ES-I3 (cell line): ENCODE results near the gene SPATA31E1.

Experiments
- H3K36me3 ChIP-seq: 2 replicates; pipeline ENCODE4 v1.6.1; 2013; ENCODE audit warnings: mild to moderate bottlenecking, low read length, control low read depth, moderate library complexity; ENCODE audit not compliant: insufficient read depth
- H3K4me1 ChIP-seq: 2 replicates; pipeline ENCODE4 v1.6.1; 2013; ENCODE audit warnings: mild to moderate bottlenecking, control low read depth, low read length; ENCODE audit not compliant: insufficient read depth
- H3K9ac ChIP-seq: 2 replicates; pipeline ENCODE4 v1.6.1; 2013; ENCODE audit warnings: low read depth, mild to moderate bottlenecking, low read length, moderate library complexity
- H3K9me3 ChIP-seq: 2 replicates; pipeline ENCODE4 v1.6.1; 2013; ENCODE audit warnings: mild to moderate bottlenecking, low read length, moderate library complexity; ENCODE audit not compliant: control insufficient read depth, insufficient read depth

Gene SPATA31E1

DNA sequence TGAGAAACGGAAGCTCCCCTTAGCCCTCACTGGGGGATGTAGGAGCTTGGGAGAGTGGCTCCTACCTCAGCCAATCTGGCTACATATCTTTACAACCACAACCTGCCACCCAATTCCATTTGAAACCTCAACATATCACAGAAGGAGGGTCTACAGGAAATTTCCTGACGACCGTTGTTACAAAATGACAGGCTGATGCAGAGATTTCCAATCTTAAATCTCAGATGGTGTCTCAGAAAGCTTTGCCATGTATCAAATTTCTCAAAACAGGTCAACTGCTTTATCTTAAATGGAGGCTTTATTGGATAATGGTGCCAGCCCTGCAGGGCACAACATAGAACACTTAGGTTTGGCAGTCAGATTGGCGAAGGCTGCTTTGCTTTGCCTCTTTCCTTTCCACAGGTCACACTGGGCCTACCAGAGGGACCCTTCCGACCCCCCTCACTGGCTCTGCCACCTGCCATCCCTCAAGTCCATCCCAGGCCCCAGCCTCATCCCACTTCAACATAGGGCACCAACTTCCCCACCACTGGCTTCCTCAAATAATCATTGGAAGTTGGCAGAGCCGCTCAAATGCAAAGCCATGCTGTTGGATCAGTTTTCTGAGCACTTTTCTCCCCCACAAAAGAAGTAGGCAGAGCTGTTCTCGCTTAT lies 11.1 kb upstream of the SPATA31E1 start:
- H3K9ac ChIP-seq, result no peak overlapping the region
- no peaks in the 10 kb centered on the region for H3K36me3 ChIP-seq
- H3K9me3 ChIP-seq, result no peaks in the 10 kb centered on the region
- peaks cover 9% of the 10 kb centered on the region for H3K4me1 ChIP-seq

DNA sequence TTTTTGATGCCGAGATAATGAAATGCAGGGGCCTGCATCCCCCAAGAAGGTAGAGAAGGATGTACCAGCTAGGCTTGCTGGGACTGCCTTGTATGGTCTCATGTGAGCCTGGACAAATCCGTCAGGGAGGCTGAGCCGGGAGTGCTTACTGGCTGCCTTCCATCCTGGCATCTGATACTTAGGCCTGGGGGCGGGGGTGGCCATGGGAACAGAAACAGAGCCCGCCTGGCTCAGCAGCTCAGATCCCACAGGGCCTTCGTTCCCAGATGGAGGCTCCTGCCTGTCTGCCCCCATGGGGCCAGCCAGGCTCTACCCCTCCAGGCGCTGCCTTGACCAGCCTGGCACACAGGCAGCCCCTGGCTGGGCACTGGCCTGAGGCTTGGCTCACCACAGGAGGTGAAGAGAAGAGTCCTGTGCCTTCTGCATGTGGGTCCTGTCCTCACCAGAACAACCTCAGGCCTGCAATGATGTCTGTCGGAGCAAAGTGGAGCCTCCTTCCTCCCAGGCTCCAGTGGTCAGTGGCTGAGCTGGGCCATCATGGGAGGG lies 10.5 kb upstream of the SPATA31E1 start:
- Histone ChIP-seq H3K9me3 (no peaks in the 10 kb centered on the region; the same call in 1 of the 2 replicates), H3K4me1 (peaks cover 9% of the 10 kb centered on the region), H3K36me3 (no peaks in the 10 kb centered on the region), H3K9ac (no peak overlapping the region)

DNA sequence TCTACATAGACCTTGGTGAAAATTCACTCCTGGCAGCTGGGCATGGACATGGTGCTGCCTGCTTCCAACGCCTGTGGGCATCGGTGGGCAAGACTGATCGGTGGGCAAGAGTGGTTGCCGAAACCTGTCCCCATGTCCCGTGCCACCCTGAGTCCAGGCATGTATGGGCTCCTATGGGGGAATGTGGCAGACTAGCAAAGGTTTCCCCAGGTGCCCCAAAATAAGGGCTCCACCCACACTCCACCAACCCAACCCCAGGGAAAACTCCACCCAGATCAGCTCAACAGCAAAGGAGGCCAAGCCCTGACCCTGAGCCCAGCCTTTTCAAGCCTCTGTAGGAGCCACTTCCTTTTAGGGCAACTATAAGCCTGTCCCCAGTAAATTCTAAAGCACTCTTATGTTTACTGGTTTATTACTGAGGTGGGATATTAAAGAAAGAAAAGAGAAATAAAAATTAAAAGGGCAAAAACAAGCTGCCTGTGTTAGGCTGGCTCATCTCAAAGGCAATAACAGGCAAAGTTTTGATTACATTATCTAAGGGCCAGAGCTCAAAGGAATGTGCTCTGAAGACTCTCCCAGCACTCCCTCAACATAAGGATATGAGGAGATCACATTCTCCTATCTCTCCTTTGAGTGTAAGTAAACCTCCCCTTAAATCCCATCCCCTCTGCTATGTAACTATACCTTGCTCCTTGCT lies 8.9 kb upstream of the SPATA31E1 start:
- H3K9me3 ChIP-seq, result no peaks in the 10 kb centered on the region; the same call in 1 of the 2 replicates
- peaks cover 15% of the 10 kb centered on the region for H3K4me1 ChIP-seq
- no peaks in the 10 kb centered on the region for H3K36me3 ChIP-seq
- H3K9ac ChIP-seq, result no peak overlapping the region

DNA sequence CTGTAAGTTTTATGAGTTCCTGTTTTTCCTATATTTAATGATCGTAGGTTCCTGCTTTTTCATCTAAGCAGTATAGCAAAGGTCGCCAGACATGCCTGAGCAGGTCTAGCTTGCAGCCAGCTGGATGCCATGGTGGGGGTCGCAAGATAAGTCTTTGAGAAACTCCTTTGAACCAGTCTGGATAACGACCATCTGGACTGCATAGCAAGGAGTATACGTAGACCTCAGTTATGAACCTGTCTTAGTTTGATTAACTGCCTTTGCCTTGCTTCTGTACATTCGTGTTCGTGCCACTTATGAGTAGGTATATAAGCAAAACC lies 8.4 kb upstream of the SPATA31E1 start:
- H3K9ac ChIP-seq, result no peak overlapping the region
- H3K9me3 ChIP-seq, result no peaks in the 10 kb centered on the region; the same call in 1 of the 2 replicates
- H3K36me3 ChIP-seq, result no peaks in the 10 kb centered on the region
- peaks cover 18% of the 10 kb centered on the region for H3K4me1 ChIP-seq

DNA sequence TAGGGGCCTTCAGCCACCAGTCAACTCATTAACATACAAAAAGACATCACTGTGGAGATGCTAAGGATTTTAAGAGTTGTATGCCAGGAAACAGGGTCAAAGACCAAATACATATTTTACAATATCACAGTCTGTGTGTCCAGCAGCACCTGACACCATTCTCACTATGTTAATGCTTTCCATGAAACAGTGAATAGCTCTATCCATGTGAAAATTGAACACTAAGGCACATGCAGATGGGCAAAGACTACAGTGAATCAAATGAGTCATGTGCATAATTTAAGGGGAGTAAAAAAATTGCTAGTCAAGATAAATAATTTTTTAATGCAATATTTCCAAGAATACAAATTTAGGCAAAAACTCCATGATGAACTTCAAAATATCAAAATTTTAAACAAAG lies 7.6 kb upstream of the SPATA31E1 start:
- peaks cover 18% of the 10 kb centered on the region for H3K4me1 ChIP-seq
- H3K36me3 ChIP-seq, result no peaks in the 10 kb centered on the region
- H3K9ac ChIP-seq, result no peak overlapping the region
- no peaks in the 10 kb centered on the region; the same call in 1 of the 2 replicates for H3K9me3 ChIP-seq

DNA sequence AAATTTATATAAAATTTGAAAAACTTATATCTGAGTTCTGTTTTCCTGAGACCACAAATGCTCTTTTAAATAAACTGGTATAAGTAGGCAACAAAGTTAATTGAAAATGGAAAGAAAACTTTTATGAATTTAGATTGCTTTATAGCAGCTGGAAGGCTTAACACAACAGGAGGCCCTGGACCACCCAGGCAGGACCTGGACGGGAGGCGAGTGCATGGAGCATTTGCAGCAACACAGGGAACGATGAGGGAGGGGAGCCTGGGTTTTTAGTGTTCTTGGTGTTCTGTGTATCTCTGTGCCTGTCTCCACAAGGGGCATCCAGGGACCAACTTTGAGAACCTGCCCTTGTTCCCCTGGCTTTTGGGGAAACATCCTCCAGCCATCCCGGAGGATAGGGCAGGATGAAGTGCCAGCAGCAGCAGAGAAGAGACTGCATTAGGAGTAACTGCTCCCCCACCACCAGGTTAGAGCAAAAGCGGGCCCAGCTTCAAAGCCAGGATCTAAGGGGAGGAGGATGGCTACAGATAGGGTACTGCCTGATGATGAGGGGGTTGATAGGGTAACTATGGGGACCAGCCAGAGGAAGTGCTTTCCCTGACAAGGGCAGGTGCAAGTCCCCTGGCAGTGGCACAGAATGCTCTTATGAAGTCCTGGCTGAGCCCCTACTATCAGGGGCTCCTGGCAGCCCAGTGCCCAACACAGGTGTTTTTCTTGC lies 6.7 kb upstream of the SPATA31E1 start:
- Histone ChIP-seq H3K36me3 (no peaks in the 10 kb centered on the region), H3K9me3 (no peaks in the 10 kb centered on the region; the same call in 1 of the 2 replicates), H3K9ac (no peak overlapping the region), H3K4me1 (peaks cover 18% of the 10 kb centered on the region)

DNA sequence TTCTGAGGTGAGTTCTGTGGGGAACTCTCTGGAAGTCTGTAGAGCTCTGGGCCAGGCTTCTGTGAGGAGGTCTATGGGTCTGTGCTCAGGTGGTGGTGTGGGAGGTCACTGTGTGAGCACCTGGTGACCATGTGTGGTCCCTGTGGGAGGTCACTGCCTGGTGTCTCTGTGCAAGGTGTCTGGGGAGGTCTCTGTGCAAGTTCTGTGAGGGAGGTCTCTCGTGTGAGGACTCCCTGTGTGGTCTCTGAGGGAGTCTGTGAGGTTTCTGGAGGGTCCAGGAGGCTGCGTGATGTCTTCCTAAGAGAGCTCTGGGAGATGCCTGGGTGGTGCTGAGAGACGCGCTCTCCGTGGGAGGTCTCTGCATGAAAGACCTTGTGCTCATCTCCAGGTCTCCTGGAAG lies 6.0 kb upstream of the SPATA31E1 start:
- Histone ChIP-seq H3K4me1 (peaks cover 18% of the 10 kb centered on the region), H3K36me3 (no peaks in the 10 kb centered on the region), H3K9ac (no peak overlapping the region), H3K9me3 (no peaks in the 10 kb centered on the region; the same call in 1 of the 2 replicates)

DNA sequence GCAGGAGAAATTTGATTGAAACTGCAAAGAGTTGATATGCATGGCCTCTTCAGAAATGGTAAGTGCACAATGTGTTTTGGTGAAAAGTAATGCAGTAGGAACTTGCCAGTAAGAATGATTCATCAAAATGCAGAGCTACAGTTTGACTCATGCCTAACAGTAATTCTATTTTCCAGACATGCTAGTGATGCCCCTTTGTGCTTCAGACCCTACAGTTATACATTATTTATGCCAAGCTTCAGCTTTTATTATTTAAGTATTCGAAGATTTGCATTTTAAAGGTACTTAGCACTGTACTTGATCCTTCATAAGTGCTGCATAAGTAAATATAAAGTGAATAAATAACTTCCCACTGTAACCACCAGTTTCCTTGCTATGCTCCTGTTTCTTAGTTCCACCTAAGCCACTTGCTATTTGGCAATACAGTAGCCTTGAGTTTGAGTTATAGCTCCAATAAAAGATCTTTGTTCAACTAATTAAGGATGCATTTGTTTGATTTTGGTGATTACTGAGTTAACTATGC lies 3.6 kb upstream of the SPATA31E1 start:
- no peaks in the 10 kb centered on the region for H3K36me3 ChIP-seq

DNA sequence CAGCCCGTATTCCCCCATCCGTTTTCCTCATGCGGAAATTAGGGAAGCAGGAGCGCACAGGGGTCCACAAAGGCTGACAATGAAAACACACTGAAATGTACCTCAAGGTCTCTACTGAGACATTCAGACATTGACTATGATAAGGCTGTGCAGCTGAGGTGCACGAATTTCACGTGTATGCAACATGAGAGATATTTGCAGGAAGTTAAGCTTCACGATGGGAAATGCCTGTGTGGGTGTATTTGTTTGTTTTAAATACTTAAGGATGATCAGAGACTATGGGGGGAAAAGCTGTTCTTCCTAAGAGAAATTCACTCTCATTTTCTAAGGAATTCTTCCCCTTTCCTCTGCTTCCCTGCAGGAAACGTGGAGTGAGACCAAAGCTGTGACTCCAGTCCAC lies 2.6 kb upstream of the SPATA31E1 start:
- Histone ChIP-seq H3K4me1 (peaks cover 14% of the 10 kb centered on the region), H3K9me3 (no peaks in the 10 kb centered on the region; the same call in 1 of the 2 replicates)

More for the DNA sequence above, 3.6 kb upstream of the SPATA31E1 start:
- Histone ChIP-seq H3K9ac (no peak overlapping the region), H3K9me3 (no peaks in the 10 kb centered on the region; the same call in 1 of the 2 replicates), H3K4me1 (peaks cover 21% of the 10 kb centered on the region)

DNA sequence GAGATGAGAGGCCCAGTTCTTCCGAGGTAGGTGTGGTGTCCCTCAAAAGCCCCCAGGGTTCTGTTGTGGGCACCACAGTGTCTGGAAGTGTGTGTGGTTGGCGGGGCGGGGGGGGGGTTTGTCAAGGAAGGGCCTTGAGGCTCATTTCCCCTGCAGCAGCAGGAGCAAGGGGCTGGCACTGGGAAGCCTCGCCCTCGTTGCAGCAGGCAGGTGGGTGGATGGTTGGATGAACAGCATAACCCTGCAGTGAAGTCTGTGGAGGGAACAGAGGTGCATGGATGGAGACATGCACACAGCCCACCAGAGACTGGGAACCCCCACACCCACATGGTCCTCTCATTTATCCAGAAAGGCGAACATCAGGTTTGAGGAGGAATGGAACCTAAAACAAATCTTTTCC lies 2.0 kb upstream of the SPATA31E1 start:
- Histone ChIP-seq H3K9me3 (no peaks in the 10 kb centered on the region; the same call in 1 of the 2 replicates), H3K9ac (no peak overlapping the region), H3K36me3 (no peaks in the 10 kb centered on the region), H3K4me1 (peaks cover 12% of the 10 kb centered on the region)

More for the DNA sequence above, 2.6 kb upstream of the SPATA31E1 start:
- Histone ChIP-seq H3K36me3 (no peaks in the 10 kb centered on the region), H3K9ac (no peak overlapping the region)

DNA sequence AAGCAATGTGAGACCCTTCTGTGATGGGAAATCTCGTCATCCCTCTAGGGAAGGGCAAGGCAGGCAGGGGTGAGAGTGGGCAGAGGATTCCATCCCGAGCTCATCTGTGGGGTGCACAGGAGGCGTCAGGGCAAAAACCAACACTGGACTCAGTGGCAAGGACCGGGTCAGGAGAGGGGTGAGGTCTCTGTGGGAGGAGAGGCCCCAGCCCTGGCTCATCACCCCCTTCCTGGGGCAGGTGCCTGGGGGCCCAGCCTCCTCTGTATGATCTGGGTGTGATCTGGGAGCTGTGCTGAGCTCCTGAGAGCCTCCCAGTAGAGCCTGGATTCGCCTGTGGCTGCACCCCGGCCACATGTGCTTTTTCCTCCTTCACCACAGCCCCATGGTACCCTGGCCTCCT lies 597 bp downstream of the SPATA31E1 start:
- Histone ChIP-seq H3K9ac (no peak overlapping the region), H3K9me3 (no peaks in the 10 kb centered on the region), H3K36me3 (no peaks in the 10 kb centered on the region), H3K4me1 (peaks cover 11% of the 10 kb centered on the region)

DNA sequence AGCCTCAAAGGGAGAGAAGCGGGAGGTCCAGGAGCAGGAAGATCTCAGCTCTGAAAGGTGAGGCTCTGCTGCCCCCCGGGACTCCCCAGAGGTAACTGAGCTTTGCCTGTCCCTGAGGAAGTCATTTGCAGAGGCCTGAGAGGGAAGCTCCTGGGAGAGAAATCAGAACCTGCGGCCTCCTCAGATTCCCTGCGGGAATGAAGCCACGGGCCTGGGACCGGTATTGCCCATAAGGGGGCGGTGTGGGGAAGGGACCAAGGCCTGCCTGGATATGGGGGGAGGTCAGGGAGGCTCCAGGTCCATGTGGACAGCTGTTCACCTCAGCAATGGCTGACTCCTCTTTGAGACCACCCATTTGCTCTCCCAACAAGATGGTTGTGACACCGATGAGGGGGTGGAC lies 1.3 kb downstream of the SPATA31E1 start:
- no peak overlapping the region for H3K9ac ChIP-seq
- H3K4me1 ChIP-seq, result peaks cover 4% of the 10 kb centered on the region
- H3K9me3 ChIP-seq, result no peaks in the 10 kb centered on the region
- no peaks in the 10 kb centered on the region for H3K36me3 ChIP-seq

DNA sequence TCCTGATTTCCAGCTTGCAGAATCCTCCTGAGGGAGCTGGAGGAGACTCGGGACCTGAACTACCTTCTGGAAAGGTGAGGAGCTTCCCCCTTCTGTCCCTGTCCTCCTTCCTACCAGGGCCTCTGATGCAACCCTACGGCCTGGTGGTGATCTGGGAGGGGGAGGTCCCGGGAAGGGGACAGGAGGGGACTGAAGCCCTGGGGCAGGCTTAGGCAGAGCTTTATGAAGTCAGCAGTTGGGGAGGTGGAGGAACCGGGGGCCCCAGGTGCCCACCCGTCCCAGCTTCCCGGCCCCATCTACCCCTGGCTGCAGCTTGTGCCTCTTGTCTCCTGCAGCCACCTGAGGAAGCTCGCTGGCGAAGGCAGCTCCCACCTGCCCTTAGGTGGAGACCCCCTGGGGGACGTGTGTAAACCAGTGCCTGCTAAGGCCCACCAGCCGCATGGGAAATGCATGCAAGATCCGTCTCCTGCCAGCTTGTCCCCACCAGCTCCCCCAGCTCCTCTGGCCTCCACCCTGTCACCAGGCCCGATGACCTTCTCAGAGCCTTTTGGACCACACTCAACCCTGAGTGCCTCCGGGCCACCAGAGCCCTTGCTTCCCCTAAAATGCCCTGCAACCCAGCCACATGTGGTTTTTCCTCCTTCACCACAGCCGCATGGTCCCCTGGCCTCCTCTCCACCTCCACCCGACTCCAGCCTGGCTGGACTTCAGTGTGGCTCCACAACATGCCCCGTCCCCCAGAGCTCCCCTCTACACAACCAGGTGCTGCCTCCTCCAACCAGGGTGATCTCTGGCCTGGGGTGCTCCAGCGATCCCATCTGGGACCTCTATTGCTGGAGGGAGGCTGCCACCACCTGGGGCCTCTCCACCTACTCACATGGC lies 2.1 kb downstream of the SPATA31E1 start:
- H3K4me1 ChIP-seq, result peaks cover 3% of the 10 kb centered on the region; the same call in 1 of the 2 replicates
- H3K36me3 ChIP-seq, result no peaks in the 10 kb centered on the region
- no peaks in the 10 kb centered on the region for H3K9me3 ChIP-seq
- H3K9ac ChIP-seq, result no peak overlapping the region
